Upper lobe of left lung (tissue), 6 donors: ENCODE measurements around the gene CATSPERD. TPM values are rescaled to one million over a fixed set of nuclear protein-coding genes. Genes with fewer than 3 reads are reported as not detected.
"Not testable (repeated sequence)": the region's sequence is repeated elsewhere in the genome, so short reads cannot be mapped to it uniquely, and the experiment has no call there.

Source experiments
- ATAC-seq, 2 donors: fragments of 200-7000 bp; cut with Tn5 transposase; one replicate each; pipeline ENCODE4 v1.9.1; 2022; ENCODE audit warnings: mild to moderate bottlenecking in 2 of 2, moderate library complexity in 2 of 2; ENCODE audit not compliant: low FRiP score in 2 of 2
- DNase-seq, 2 donors: peaks; one replicate each; pipeline ENCODE4 v3.0.0-alpha.2; 2019 to 2020
- H3K27ac ChIP-seq, 4 donors: fragments of 200-600 bp; sonication (generic); one replicate each; pipeline ENCODE4 v1.5.1; 2016 to 2019
- H3K27me3 ChIP-seq, 4 donors: fragments of 200-600 bp; sonication (generic); one replicate each; pipeline ENCODE4 v1.5.1; 2017 to 2019
- H3K36me3 ChIP-seq, 4 donors: fragments of 200-600 bp; sonication (generic); one replicate each; pipeline ENCODE4 v1.5.1; 2016 to 2019
- H3K4me1 ChIP-seq, 4 donors: fragments of 200-600 bp; sonication (generic); one replicate each; pipeline ENCODE4 v1.5.1; 2018 to 2019
- H3K4me3 ChIP-seq, 4 donors: fragments of 200-600 bp; sonication (generic); one replicate each; pipeline ENCODE4 v1.5.1; 2017 to 2019; ENCODE audit warnings: mild to moderate bottlenecking in 2 of 4, moderate library complexity in 1 of 4
- H3K9me3 ChIP-seq, 4 donors: fragments of 200-600 bp; sonication (generic); one replicate each; pipeline ENCODE4 v1.5.1; 2018 to 2019
- CTCF ChIP-seq, 6 experiments: fragments of 450-650 bp in 4 of 6; fragments of 200-600 bp in 2 of 6; sonication (generic) in 2 of 6; IDR thresholded peaks; one replicate each; pipeline ENCODE4 v1.5.1; 2016 to 2019; ENCODE audit warnings: antibody characterized with exemption in 6 of 6
- EP300 ChIP-seq, 4 donors: sonication (generic); formaldehyde crosslinking; IDR thresholded peaks; one replicate each; pipeline ENCODE4 v1.5.1; 2017; ENCODE audit warnings: antibody characterized with exemption in 4 of 4, control low read depth in 2 of 4
- POLR2A ChIP-seq, 4 donors: fragments of 450-650 bp; IDR thresholded peaks; one replicate each; pipeline ENCODE4 v1.5.1; 2016 to 2017; ENCODE audit warnings: antibody characterized with exemption in 4 of 4, mild to moderate bottlenecking in 2 of 4
- POLR2AphosphoS5 ChIP-seq, 2 donors: sonication (generic); formaldehyde crosslinking; IDR thresholded peaks; one replicate each; pipeline ENCODE4 v1.5.1; 2017; ENCODE audit warnings: antibody characterized with exemption in 2 of 2
- WGBS, 2 donors: methylation state at CpG; one replicate each; pipeline ENCODE4 v1.1.5; 2017 to 2018; 5-methylcytosine and 5-hydroxymethylcytosine counted together
- total RNA-seq, 6 donors: library from RNA; depleted of rRNA in 4 of 6; stranded (reverse); fragments of >200 nt in 4 of 6; gene quantifications; one replicate each; pipeline versions ENCODE4 v1.1.0 to v1.2.1, GENCODE V29; 2016 to 2021
- donor health status: DM: no; HTN: no; CAD: no; lungs with moderate emphysema.
- donor health status: DM: no; HTN: yes; CAD: no; lungs with severe emphysema.

The CATSPERD gene
- total RNA-seq, 6 donors from 2014 or later = 1.1 to 5.9 (median 1.7) TPM; not detected in 3

- H3K9me3 ChIP-seq = no peaks in the 10 kb centered on the region
- H3K4me1 ChIP-seq = no peaks in the 10 kb centered on the region
- no peak overlapping the region for H3K4me3 ChIP-seq
- H3K36me3 ChIP-seq = peaks cover 0 to 7% (median 0%) of the 10 kb centered on the region in 4 donors
- no peak for DNase-seq
- WGBS, 2 donors = 82 to 89% methylated on average over 10 to 17 of the region's 17 CpGs
- no peaks in the 10 kb centered on the region for H3K27me3 ChIP-seq
- TF ChIP-seq POLR2A (IDR thresholded peaks at IDR 0.05) (no peak), POLR2AphosphoS5 (IDR thresholded peaks at IDR 0.05) (no peak), CTCF (IDR thresholded peaks at IDR 0.05) (no peak), EP300 (IDR thresholded peaks at IDR 0.05) (no peak)
- peak in 1 of 2 donors; percentile 24 for ATAC-seq
- no peak overlapping the region for H3K27ac ChIP-seq
Measured at GRCh38 chr19:5778402-5778801, 58.0 kb downstream of the CATSPERD start.

- not testable (repeated sequence) for H3K4me1 ChIP-seq, H3K9me3 ChIP-seq, H3K27me3 ChIP-seq, DNase-seq, ATAC-seq, H3K27ac ChIP-seq, H3K4me3 ChIP-seq
- peaks cover 13 to 30% (median 20%) of the 10 kb centered on the region in 4 donors for H3K36me3 ChIP-seq
- 83 to 88% methylated on average over 8 to 11 of the region's 11 CpGs for WGBS, 2 donors
Measured at GRCh38 chr19:5780916-5781315, 60.5 kb downstream of the CATSPERD start.

- H3K9me3 ChIP-seq = no peaks in the 10 kb centered on the region
- no peaks in the 10 kb centered on the region for H3K4me1 ChIP-seq
- TF ChIP-seq CTCF (IDR thresholded peaks at IDR 0.05) (no peak), POLR2A (IDR thresholded peaks at IDR 0.05) (no peak), POLR2AphosphoS5 (IDR thresholded peaks at IDR 0.05) (no peak), EP300 (IDR thresholded peaks at IDR 0.05) (no peak)
- H3K27ac ChIP-seq = no peak overlapping the region
- H3K27me3 ChIP-seq = no peaks in the 10 kb centered on the region
- ATAC-seq = no peak
- H3K36me3 ChIP-seq = peaks cover 26 to 45% (median 34%) of the 10 kb centered on the region in 4 donors
- DNase-seq = no peak
- H3K4me3 ChIP-seq = no peak overlapping the region
- WGBS, 2 donors = 87 to 100% methylated on average over 1 to 5 of the region's 9 CpGs
Measured at GRCh38 chr19:5782322-5782721, 61.9 kb downstream of the CATSPERD start.

DNA sequence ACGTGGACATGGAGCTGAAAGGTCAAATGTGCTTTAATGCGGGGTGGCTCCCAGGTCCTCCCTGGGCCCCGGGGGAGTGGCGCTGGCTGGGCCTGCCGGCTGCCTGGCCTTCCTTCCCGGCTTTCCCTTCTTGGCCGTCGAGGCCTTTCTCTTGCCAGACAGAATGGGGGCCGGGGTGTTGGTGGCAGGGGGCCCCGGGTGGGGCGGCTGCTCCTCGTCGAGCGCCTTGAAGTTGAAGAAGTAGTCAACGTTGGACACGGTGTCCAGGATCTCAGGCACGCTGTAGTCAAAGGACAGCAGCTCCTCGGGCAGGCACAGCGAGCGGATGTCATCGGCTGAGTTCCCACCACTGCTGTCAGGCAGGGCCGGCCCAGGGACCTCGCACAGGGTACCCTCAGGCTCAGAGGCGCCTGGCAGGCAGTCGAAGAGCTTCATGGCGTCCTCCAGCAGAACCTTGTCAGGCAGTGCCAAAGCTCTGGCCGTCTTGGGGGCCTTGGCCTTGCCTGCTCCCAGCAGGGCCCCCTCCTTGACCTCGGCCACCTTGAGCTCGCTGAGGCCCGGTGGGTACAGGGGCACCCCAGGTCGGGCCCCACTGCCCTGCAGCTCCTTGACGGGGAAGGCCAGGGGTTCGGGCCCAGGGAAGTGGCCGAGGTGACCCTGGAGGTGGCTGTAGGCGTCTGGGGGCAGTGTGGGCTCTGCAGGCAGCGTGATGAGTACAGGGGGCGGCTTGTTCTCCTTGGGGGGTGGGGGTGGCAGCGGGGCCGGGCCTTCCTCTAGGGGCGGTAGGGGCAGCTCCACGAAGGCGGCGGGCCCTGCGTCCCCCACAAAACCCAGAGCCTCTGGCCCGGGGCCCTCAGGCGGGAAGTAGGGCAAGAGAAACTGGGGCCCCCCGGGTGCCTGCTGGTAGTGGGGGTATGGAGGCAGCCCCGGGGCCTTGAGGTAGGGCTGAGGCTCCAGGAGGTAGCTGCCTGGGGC, 62.8 kb downstream of the CATSPERD start:
- H3K27me3 ChIP-seq = no peaks in the 10 kb centered on the region

More for the DNA sequence above, 62.8 kb downstream of the CATSPERD start:
- ATAC-seq (no peak), DNase-seq (peak in 1 of 2 donors; percentile 82)
- Histone ChIP-seq H3K4me3 (no peak overlapping the region), H3K9me3 (no peaks in the 10 kb centered on the region), H3K27ac (no peak overlapping the region), H3K4me1 (no peaks in the 10 kb centered on the region), H3K36me3 (peaks cover 29 to 54% (median 43%) of the 10 kb centered on the region in 4 donors)
- TF ChIP-seq CTCF (IDR thresholded peaks at IDR 0.05) = no peak
- no peak for TF ChIP-seq POLR2AphosphoS5 (IDR thresholded peaks at IDR 0.05)
- TF ChIP-seq EP300 (IDR thresholded peaks at IDR 0.05) = no peak
- no peak for TF ChIP-seq POLR2A (IDR thresholded peaks at IDR 0.05)
- WGBS, 2 donors = 85 to 90% methylated on average over 4 to 45 of the region's 48 CpGs
